HepG2 (cell line): ENCODE results near the gene HRG. TPM values are rescaled to one million over a fixed set of nuclear protein-coding genes. Genes with fewer than 3 reads are reported as not detected.

ENCODE experiments used
- ARNT2 ChIP-seq: sonication (generic); formaldehyde crosslinking; IDR thresholded peaks from 2 replicates; pipeline ENCODE4 v1.8.0; 2022; ENCODE audit warnings: mild to moderate bottlenecking, low read depth, missing genetic modification reagents, moderate library complexity
- BORCS8-MEF2B ChIP-seq: sonication (generic); formaldehyde crosslinking; IDR thresholded peaks from 2 replicates; pipeline ENCODE4 v1.8.0; 2022; ENCODE audit warnings: mild to moderate bottlenecking, missing genetic modification reagents
- GMEB2 ChIP-seq: IDR thresholded peaks from 2 replicates; pipeline ENCODE4 v1.6.1; 2016; ENCODE audit warnings: missing biosample characterization, missing genetic modification reagents, low read depth
- GTF3A ChIP-seq: sonication (generic); formaldehyde crosslinking; conservative IDR thresholded peaks from 2 replicates; pipeline ENCODE4 v1.4.0; 2020; ENCODE audit warnings: mild to moderate bottlenecking, missing genetic modification reagents
- HCFC1 ChIP-seq: fragments of 150-350 bp; IDR thresholded peaks from 2 replicates; pipeline ENCODE4 v1.6.1; 2014; ENCODE audit warnings: low read depth, low read length
- HMG20B ChIP-seq: conservative IDR thresholded peaks from 2 replicates; pipeline ENCODE4 v1.6.1; 2016; ENCODE audit warnings: missing genetic modification reagents, missing compliant biosample characterization
- HMGA1 ChIP-seq: sonication (generic); formaldehyde crosslinking; conservative IDR thresholded peaks from 2 replicates; pipeline ENCODE4 v1.4.0; 2020; ENCODE audit warnings: missing genetic modification reagents
- HNF1A ChIP-seq, 2 experiments: sonication (generic) in 1 of 2; formaldehyde crosslinking in 1 of 2; IDR thresholded peaks; 2 replicates each; pipeline versions ENCODE4 v1.4.0 to v1.6.1; 2016 to 2020; ENCODE audit warnings: borderline replicate concordance in 1 of 2, low read depth in 1 of 2, mild to moderate bottlenecking in 1 of 2, missing genetic modification reagents in 1 of 2
- KLF12 ChIP-seq: sonication (generic); formaldehyde crosslinking; IDR thresholded peaks from 2 replicates; pipeline ENCODE4 v1.4.0; 2020; ENCODE audit warnings: missing genetic modification reagents, borderline replicate concordance
- MTA1 ChIP-seq: sonication (generic); formaldehyde crosslinking; IDR thresholded peaks from 2 replicates; pipeline ENCODE4 v1.4.0; 2020; ENCODE audit warnings: missing genetic modification reagents, mild to moderate bottlenecking, borderline replicate concordance
- NFATC3 ChIP-seq: sonication (generic); formaldehyde crosslinking; IDR thresholded peaks from 2 replicates; pipeline ENCODE4 v1.5.1; 2020; ENCODE audit warnings: mild to moderate bottlenecking, missing genetic modification reagents
- PAF1 ChIP-seq: IDR thresholded peaks from 2 replicates; pipeline ENCODE4 v1.6.1; 2016; ENCODE audit warnings: missing genetic modification reagents, missing compliant biosample characterization
- PBX3 ChIP-seq: sonication (generic); formaldehyde crosslinking; IDR thresholded peaks from 2 replicates; pipeline ENCODE4 v1.8.1; 2023; ENCODE audit warnings: missing genetic modification reagents, inconsistent platforms, borderline replicate concordance
- SALL2 ChIP-seq: sonication (generic); formaldehyde crosslinking; IDR thresholded peaks from 2 replicates; pipeline ENCODE4 v1.8.1; 2023; ENCODE audit warnings: mild to moderate bottlenecking, missing genetic modification reagents, inconsistent platforms
- THRA ChIP-seq: sonication (generic); formaldehyde crosslinking; IDR thresholded peaks from 2 replicates; pipeline ENCODE4 v1.4.0; 2020; ENCODE audit warnings: missing genetic modification reagents, borderline replicate concordance
- ZKSCAN5 ChIP-seq: sonication (generic); formaldehyde crosslinking; IDR thresholded peaks from 2 replicates; pipeline ENCODE4 v1.5.1; 2020; ENCODE audit warnings: mild to moderate bottlenecking, missing genetic modification reagents
- ZNF296 ChIP-seq: sonication (generic); formaldehyde crosslinking; conservative IDR thresholded peaks from 2 replicates; pipeline ENCODE4 v1.5.0; 2020; ENCODE audit warnings: mild to moderate bottlenecking, missing genetic modification reagents
- ZNF724P ChIP-seq: sonication (generic); formaldehyde crosslinking; IDR thresholded peaks from 2 replicates; pipeline ENCODE4 v1.8.0; 2022; ENCODE audit warnings: missing genetic modification reagents, borderline replicate concordance
- ZNF891 ChIP-seq: sonication (generic); formaldehyde crosslinking; IDR thresholded peaks from 2 replicates; pipeline ENCODE4 v1.5.0; 2020; ENCODE audit warnings: mild to moderate bottlenecking, missing genetic modification reagents
- ZSCAN9 ChIP-seq: IDR thresholded peaks from 2 replicates; pipeline ENCODE4 v1.6.1; 2016; ENCODE audit warnings: borderline replicate concordance
- polyA plus RNA-seq, 8 experiments: library from polyadenylated mRNA; depleted of rRNA in 3 of 8; stranded (reverse) in 7 of 8; unstranded in 1 of 8; fragments of >200 nt; fragmentation: Illumina TruSeq in 4 of 8; extraction: Trizol in 4 of 8; gene quantifications; 2 replicates each; pipeline versions ENCODE4 v1.2.1 to v1.2.3, GENCODE V29; 2011 to 2016; ENCODE audit warnings: low read depth in 4 of 8, missing spikeins in 1 of 8, mixed read lengths in 1 of 8; ENCODE audit not compliant: insufficient read depth in 1 of 8
- total RNA-seq, 5 experiments: library from RNA; depleted of rRNA; stranded (reverse); fragments of >200 nt; fragmentation: Illumina TruSeq; extraction: Trizol; gene quantifications; 2 replicates each; pipeline ENCODE4 v1.2.3, GENCODE V29; 2016; ENCODE audit warnings: low read depth in 1 of 5

The HRG gene
- total and polyA plus RNA-seq, 2 of the 13 experiments (the other 11 are each of a cell fraction or from before 2014, with no cell fraction given) = 0.09 to 0.11 TPM

GRCh38 chr3:186620213-186621092, 45.4 kb upstream of the HRG start (continued):
- TF ChIP-seq HNF1A (IDR thresholded peaks at IDR 0.05; ENCODE audit: low read depth) = 0 out of 2 replicates have a peak, but pooled peaks have one; percentile 18
- 0 out of 2 replicates have a peak, but pooled peaks have one; percentile 12 for TF ChIP-seq HNF1A (CRISPR knock-in tag; IDR thresholded peaks at IDR 0.05; ENCODE audit: borderline replicate concordance)
- TF ChIP-seq ZKSCAN5 (CRISPR knock-in tag) = no peak
- TF ChIP-seq BORCS8-MEF2B = peak; percentile 83
- TF ChIP-seq KLF12 (CRISPR knock-in tag) = peak; percentile 35; the same call in 1 of the 2 replicates
- TF ChIP-seq NFATC3 (CRISPR knock-in tag) = no peak
- TF ChIP-seq HMG20B (CRISPR knock-in tag) = no peak
- no peak for TF ChIP-seq HCFC1
- TF ChIP-seq ZNF296 (CRISPR knock-in tag) = no peak
- TF ChIP-seq ZNF891 (CRISPR knock-in tag) = 0 out of 2 replicates have a peak, but pooled peaks have one; percentile 48
- peak; percentile 71; the same call in 1 of the 2 replicates for TF ChIP-seq MTA1
- TF ChIP-seq HMGA1 = no peak
- no peak for TF ChIP-seq GMEB2 (CRISPR knock-in tag)
- TF ChIP-seq PBX3 (CRISPR knock-in tag) = no peak
- TF ChIP-seq GTF3A (CRISPR knock-in tag) = no peak; the same call in 1 of the 2 replicates
- TF ChIP-seq SALL2 = no peak
- TF ChIP-seq THRA (CRISPR knock-in tag) = no peak
- peak; percentile 97 for TF ChIP-seq PAF1 (CRISPR knock-in tag)
- no peak; the same call in 1 of the 2 replicates for TF ChIP-seq ZSCAN9 (CRISPR knock-in tag)
- peak; percentile 83 for TF ChIP-seq ARNT2 (CRISPR knock-in tag)
- peak; percentile 91 for TF ChIP-seq ZNF724P (CRISPR knock-in tag)
